Lung (tissue), 12 donors: Measurements from ENCODE around the gene MAST3. TPM values are rescaled to one million over a fixed set of nuclear protein-coding genes. Genes with fewer than 3 reads are reported as not detected.
"Not testable (repeated sequence)": the region's sequence is repeated elsewhere in the genome, so short reads cannot be mapped to it uniquely, and the experiment has no call there.

Experiments
- ATAC-seq: fragments of 200-7000 bp; cut with Tn5 transposase; one replicate; pipeline ENCODE4 v1.9.1; 2020; ENCODE audit warnings: moderate number of reproducible peaks; ENCODE audit not compliant: insufficient read depth, low FRiP score
- DNase-seq, 3 donors: peaks; one replicate each; pipeline ENCODE4 v3.0.0-alpha.2; 2013 to 2017
- H3K27ac ChIP-seq, 2 donors: one replicate each; pipeline ENCODE4 v1.5.1; 2013; ENCODE audit warnings: mild to moderate bottlenecking in 2 of 2, moderate library complexity in 2 of 2, control low read depth in 1 of 2, inconsistent platforms in 1 of 2, low read depth in 1 of 2, low read length in 1 of 2
- H3K27me3 ChIP-seq, 3 donors: one replicate each; pipeline ENCODE4 v1.5.1; 2013; ENCODE audit warnings: low read length in 2 of 3; ENCODE audit not compliant: control insufficient read depth in 3 of 3, insufficient read depth in 3 of 3
- H3K36me3 ChIP-seq, 4 donors: one replicate each; pipeline ENCODE4 v1.5.1; 2013; ENCODE audit warnings: low read length in 4 of 4, mild to moderate bottlenecking in 1 of 4, moderate library complexity in 1 of 4; ENCODE audit not compliant: control insufficient read depth in 4 of 4, insufficient read depth in 4 of 4
- H3K4me1 ChIP-seq, 5 donors: one replicate each; pipeline ENCODE4 v1.5.1; 2013; ENCODE audit warnings: low read length in 5 of 5, mild to moderate bottlenecking in 2 of 5, moderate library complexity in 1 of 5; ENCODE audit not compliant: control insufficient read depth in 5 of 5, insufficient read depth in 5 of 5
- H3K4me3 ChIP-seq: one replicate; pipeline ENCODE4 v1.5.1; 2013; ENCODE audit warnings: mild to moderate bottlenecking, control low read depth, moderate library complexity
- H3K9ac ChIP-seq, 2 donors: one replicate each; pipeline ENCODE4 v1.5.1; 2013; ENCODE audit warnings: low read length in 2 of 2, control low read depth in 1 of 2; ENCODE audit not compliant: insufficient read depth in 1 of 2
- H3K9me3 ChIP-seq, 4 donors: one replicate each; pipeline ENCODE4 v1.5.1; 2013; ENCODE audit warnings: low read length in 3 of 4, mild to moderate bottlenecking in 1 of 4, moderate library complexity in 1 of 4; ENCODE audit not compliant: control insufficient read depth in 4 of 4, insufficient read depth in 3 of 4
- CTCF ChIP-seq: IDR thresholded peaks from 2 replicates; pipeline ENCODE4 v1.5.1; 2012; ENCODE audit warnings: mild to moderate bottlenecking; ENCODE audit errors: control extremely low read depth, extremely low read depth
- WGBS, 2 donors: extraction: QIAGEN DNeasy Blood & Tissue Kit; methylation state at CpG; one replicate each; pipeline ENCODE4 v1.1.7; 2013; 5-methylcytosine and 5-hydroxymethylcytosine counted together
- polyA plus RNA-seq, 2 donors: library from polyadenylated mRNA; stranded (reverse); fragments of 200-250 nt; gene quantifications; one replicate each; pipeline ENCODE4 v1.2.1, GENCODE V29; 2013
- total RNA-seq, 2 donors: library from RNA; depleted of rRNA in 1 of 2; stranded (reverse); fragments of >200 nt in 1 of 2; gene quantifications; one replicate each; pipeline ENCODE4 v1.2.1, GENCODE V29; 2014 to 2021
- donor health status: control.
- donor health status: control.
- donor health status: Bipolar disorder and iron deficiency.
- donor health status: healthy.
- donor health status: DM: yes; HTN: yes; CAD: no.

The MAST3 gene
- total and polyA plus RNA-seq, 4 donors: 5.0 to 24.0 (median 9.3) TPM

- WGBS, 2 donors: 83 to 91% methylated on average over 15 of the region's 15 CpGs
- no peak for ATAC-seq
Measured at GRCh38 chr19:18102916-18103542, 5.5 kb downstream of the MAST3 start.

GRCh38 chr19:18104793-18105131, 7.2 kb downstream of the MAST3 start:
- TF ChIP-seq CTCF: no peak
- Histone ChIP-seq H3K9me3 (no peaks in the 10 kb centered on the region), H3K27ac (peak overlapping the region in 1 of 2 donors; percentile 78), H3K4me3 (no peak overlapping the region), H3K9ac (peak overlapping the region in 1 of 2 donors; percentile 40), H3K36me3 (no peaks in the 10 kb centered on the region), H3K4me1 (peaks cover 0 to 14% (median 2%) of the 10 kb centered on the region in 5 donors), H3K27me3 (peaks cover 0 to 2% (median 1%) of the 10 kb centered on the region in 3 donors)
- DNase-seq: no peak
- no peak for ATAC-seq
- WGBS, 2 donors: 68 to 69% methylated on average over 5 of the region's 5 CpGs

More at GRCh38 chr19:18102916-18103542, 5.5 kb downstream of the MAST3 start:
- Histone ChIP-seq H3K4me3 (no peak overlapping the region), H3K9ac (no peak overlapping the region), H3K9me3 (no peaks in the 10 kb centered on the region), H3K27ac (no peak overlapping the region), H3K27me3 (peaks cover 0 to 17% (median 15%) of the 10 kb centered on the region in 3 donors), H3K36me3 (no peaks in the 10 kb centered on the region), H3K4me1 (peaks cover 0 to 15% (median 6%) of the 10 kb centered on the region in 5 donors)
- peak; percentile 44 to 61 (median 46) for DNase-seq
- TF ChIP-seq CTCF: no peak

GRCh38 chr19:18105259-18105658, 7.7 kb downstream of the MAST3 start:
- WGBS, 2 donors: 80 to 89% methylated on average over 7 of the region's 7 CpGs
- DNase-seq, H3K36me3 ChIP-seq, H3K27ac ChIP-seq, H3K4me3 ChIP-seq, H3K9me3 ChIP-seq, ATAC-seq, H3K27me3 ChIP-seq, H3K9ac ChIP-seq: not testable (repeated sequence)
- peaks cover 0 to 19% (median 2%) of the 10 kb centered on the region in 5 donors for H3K4me1 ChIP-seq

DNA sequence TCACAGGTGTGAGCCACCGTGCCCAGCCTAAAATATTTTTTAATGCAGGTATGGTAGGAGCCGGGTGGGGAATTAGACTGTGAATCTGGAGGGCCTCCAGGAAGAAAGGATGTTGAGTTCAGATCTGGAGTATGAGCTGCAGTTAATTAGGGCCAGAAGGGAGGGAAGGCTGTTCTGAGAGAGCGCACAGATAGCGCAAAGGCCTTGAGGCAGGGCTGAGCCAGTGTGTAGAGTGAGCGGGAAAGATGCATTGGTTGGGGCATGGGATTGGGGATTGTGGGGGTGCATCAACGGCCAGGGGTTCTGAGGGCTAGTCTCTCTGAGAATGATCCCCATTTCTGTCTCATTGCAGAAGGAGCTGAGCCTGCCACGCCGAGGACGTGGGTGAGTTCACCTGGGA, 9.7 kb downstream of the MAST3 start:
- Histone ChIP-seq H3K36me3 (no peaks in the 10 kb centered on the region), H3K27ac (no peak overlapping the region), H3K9ac (no peak overlapping the region), H3K27me3 (no peaks in the 10 kb centered on the region), H3K9me3 (no peaks in the 10 kb centered on the region), H3K4me1 (peaks cover 0 to 23% (median 2%) of the 10 kb centered on the region in 5 donors), H3K4me3 (no peak overlapping the region)
- no peak for TF ChIP-seq CTCF
- ATAC-seq (no peak), DNase-seq (no peak)
- WGBS, 2 donors: 76 to 90% methylated on average over 9 of the region's 9 CpGs
